Memory B cell (primary cell): Measurements from ENCODE around the gene SDK1.
"Not testable (repeated sequence)": the region's sequence is repeated elsewhere in the genome, so short reads cannot be mapped to it uniquely, and the experiment has no call there.

Source experiments
- ATAC-seq: fragments of 150-1000 bp; cut with Tn5 transposase; 2 replicates; pipeline ENCODE4 v1.10.0; 2021; ENCODE audit warnings: low read depth, mild to moderate bottlenecking, moderate library complexity
- DNase-seq, 2 donors: peaks; one replicate each; pipeline ENCODE4 v3.0.0; 2022; ENCODE audit warnings: low spot score in 2 of 2
- H3K27ac Mint-ChIP-seq: one replicate; pipeline ENCODE4 v1.8.0; 2022; ENCODE audit warnings: mild to moderate bottlenecking, moderate library complexity, mixed read lengths
- H3K27me3 Mint-ChIP-seq: one replicate; pipeline ENCODE4 v1.8.0; 2022; ENCODE audit warnings: mixed read lengths
- H3K36me3 Mint-ChIP-seq: one replicate; pipeline ENCODE4 v1.8.0; 2022; ENCODE audit warnings: mild to moderate bottlenecking, mixed read lengths
- H3K4me1 Mint-ChIP-seq: one replicate; pipeline ENCODE4 v1.8.0; 2022; ENCODE audit warnings: mixed read lengths
- H3K4me3 Mint-ChIP-seq: one replicate; pipeline ENCODE4 v1.8.0; 2022; ENCODE audit warnings: mild to moderate bottlenecking, moderate library complexity, mixed read lengths
- H3K9me3 Mint-ChIP-seq: one replicate; pipeline ENCODE4 v1.8.0; 2022; ENCODE audit warnings: mixed read lengths

Gene SDK1

DNA sequence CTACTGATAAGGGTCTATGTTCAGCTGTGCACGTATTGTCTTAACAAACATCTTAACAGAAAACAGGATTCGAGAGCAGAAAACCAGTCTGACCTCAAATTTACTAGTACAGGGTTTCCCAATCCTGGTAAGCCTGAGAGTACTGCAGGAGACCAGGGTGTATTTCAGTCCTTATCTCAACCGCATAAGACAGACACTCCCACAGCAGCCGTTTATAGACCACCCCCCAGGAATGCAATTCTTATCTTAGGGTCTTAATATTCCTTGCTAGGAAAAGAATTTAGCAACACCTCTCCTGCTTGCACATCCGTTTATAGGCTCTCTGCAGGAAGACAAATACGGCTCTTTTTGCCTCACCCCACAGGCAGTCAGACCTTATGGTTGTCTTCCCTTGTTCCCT is 277.3 kb downstream of the SDK1 start:
- H3K4me1 Mint-ChIP-seq: no peaks in the 10 kb centered on the region
- H3K36me3 Mint-ChIP-seq: no peaks in the 10 kb centered on the region
- no peak overlapping the region for H3K27ac Mint-ChIP-seq
- H3K4me3 Mint-ChIP-seq: no peak overlapping the region
- DNase-seq: no peak
- H3K27me3 Mint-ChIP-seq: peaks cover 3% of the 10 kb centered on the region
- ATAC-seq: no peak
- peaks cover 5% of the 10 kb centered on the region for H3K9me3 Mint-ChIP-seq

DNA sequence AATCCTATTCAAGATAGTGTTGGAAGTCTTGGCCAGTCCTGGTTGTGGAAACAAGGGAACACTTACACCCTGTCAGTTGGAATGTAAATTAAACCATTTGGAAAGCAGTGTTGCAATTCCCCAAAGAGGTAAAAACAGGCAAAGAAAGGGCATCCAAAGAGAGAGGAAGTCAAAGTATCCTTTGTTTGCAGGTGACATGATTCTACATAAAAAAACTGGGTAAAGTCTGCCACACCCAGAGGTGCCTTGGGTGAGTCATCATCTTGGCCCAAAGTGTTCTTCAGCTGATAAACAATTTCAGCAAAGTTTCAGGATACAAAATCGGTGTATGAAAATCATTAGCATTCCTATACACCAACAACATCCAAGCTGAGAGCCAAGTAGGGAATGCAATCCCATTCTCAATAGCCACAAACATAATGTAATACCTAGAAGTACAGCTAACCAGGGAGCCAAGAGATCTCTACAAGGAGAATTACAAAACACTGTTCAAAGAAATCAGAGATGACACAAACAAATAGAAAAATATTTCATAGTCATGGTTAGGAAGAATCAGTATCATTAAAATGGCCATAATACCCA is 278.7 kb downstream of the SDK1 start:
- Mint-ChIP-seq H3K4me3 (no peak overlapping the region), H3K36me3 (no peaks in the 10 kb centered on the region), H3K27me3 (peaks cover under 1% of the 10 kb centered on the region), H3K4me1 (no peaks in the 10 kb centered on the region), H3K9me3 (peaks cover 5% of the 10 kb centered on the region), H3K27ac (no peak overlapping the region)
- ATAC-seq (no peak), DNase-seq (no peak)

DNA sequence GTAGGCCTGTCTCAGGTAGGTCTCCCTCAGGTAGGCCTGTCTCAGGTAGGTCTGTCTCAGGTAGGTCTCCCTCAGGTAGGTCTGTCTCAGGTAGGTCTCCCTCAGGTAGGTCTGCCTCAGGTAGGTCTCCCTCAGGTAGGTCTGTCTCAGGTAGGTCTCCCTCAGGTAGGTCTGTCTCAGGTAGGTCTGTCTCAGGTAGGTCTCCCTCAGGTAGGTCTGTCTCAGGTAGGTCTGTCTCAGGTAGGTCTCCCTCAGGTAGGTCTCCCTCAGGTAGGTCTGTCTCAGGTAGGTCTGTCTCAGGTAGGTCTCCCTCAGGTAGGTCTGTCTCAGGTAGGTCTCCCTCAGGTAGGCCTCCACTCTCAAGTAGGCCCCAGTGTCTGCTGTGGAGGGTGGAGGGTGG is 281.1 kb downstream of the SDK1 start:
- not testable (repeated sequence) for H3K27ac Mint-ChIP-seq, H3K4me3 Mint-ChIP-seq, H3K27me3 Mint-ChIP-seq, ATAC-seq, H3K4me1 Mint-ChIP-seq, H3K36me3 Mint-ChIP-seq, H3K9me3 Mint-ChIP-seq, DNase-seq

DNA sequence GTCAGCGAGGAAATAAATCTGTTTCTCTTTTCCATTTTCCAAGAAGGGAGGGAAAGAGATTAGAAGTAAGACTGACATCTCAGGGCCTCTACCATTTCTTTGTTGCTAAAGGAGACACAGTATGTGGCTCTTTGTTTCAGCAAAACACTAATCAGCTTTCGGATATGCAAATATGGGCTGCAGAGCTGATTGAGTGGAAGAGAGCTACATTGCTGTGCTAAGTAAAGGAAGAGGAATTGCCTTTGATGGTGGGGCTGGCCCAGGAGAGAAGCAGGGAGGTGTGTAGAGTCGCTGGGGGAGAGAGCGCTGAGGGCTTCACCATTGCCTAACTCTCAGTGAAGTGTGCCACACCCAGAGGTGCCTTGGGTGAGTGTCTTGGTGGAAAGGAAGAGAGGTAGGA is 284.8 kb downstream of the SDK1 start:
- no peak overlapping the region for H3K27ac Mint-ChIP-seq
- H3K9me3 Mint-ChIP-seq: peaks cover 6% of the 10 kb centered on the region
- H3K4me3 Mint-ChIP-seq: no peak overlapping the region
- H3K27me3 Mint-ChIP-seq: no peaks in the 10 kb centered on the region
- DNase-seq: no peak
- no peaks in the 10 kb centered on the region for H3K36me3 Mint-ChIP-seq
- no peak for ATAC-seq
- no peaks in the 10 kb centered on the region for H3K4me1 Mint-ChIP-seq

DNA sequence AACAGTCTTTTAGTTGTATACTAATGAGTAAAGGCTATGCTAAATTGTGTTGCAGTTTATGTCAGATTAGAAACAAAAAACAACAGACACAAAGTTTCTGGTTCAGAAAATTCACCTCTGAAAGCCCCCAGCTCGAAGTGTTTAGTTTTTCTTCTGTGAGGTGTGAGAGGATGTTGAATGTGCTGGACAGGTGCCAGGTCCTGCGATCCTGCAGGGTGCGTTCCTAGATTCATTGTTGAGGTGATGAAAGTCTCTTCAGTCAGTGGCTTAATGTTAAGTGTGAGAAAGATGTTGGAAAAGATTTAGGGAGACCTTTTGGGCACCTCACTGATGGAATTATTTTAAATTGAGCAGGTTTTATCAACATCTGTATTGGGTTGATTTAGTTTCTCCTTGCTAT is 287.3 kb downstream of the SDK1 start:
- H3K4me1 Mint-ChIP-seq: peaks cover 6% of the 10 kb centered on the region
- no peaks in the 10 kb centered on the region for H3K36me3 Mint-ChIP-seq
- ATAC-seq: no peak
- no peak overlapping the region for H3K4me3 Mint-ChIP-seq
- peaks cover 6% of the 10 kb centered on the region for H3K9me3 Mint-ChIP-seq
- H3K27me3 Mint-ChIP-seq: no peaks in the 10 kb centered on the region
- H3K27ac Mint-ChIP-seq: no peak overlapping the region
- no peak for DNase-seq

DNA sequence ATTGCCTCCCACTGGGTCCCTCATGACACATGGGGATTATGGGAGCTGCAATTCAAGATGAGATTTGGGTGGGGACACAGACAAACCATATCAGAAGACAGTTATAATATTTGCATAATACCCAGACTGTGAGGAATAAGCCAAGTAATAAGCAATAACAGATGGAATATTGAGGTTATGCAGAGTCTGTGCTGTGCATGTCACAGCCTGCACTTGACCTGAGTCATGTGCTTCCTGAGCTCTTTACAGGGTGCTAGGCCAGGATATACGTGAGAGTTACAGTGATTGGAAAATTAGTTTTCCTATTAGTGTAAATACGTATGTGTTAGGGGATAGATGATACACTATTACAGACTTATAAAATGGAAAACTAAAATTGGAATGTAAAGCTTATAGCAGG is 288.7 kb downstream of the SDK1 start:
- H3K9me3 Mint-ChIP-seq: peaks cover 6% of the 10 kb centered on the region
- H3K4me3 Mint-ChIP-seq: no peak overlapping the region
- no peaks in the 10 kb centered on the region for H3K27me3 Mint-ChIP-seq
- peak overlapping the region; percentile 52 for H3K27ac Mint-ChIP-seq
- DNase-seq (no peak), ATAC-seq (no peak)
- H3K36me3 Mint-ChIP-seq: no peaks in the 10 kb centered on the region
- H3K4me1 Mint-ChIP-seq: peaks cover 8% of the 10 kb centered on the region

DNA sequence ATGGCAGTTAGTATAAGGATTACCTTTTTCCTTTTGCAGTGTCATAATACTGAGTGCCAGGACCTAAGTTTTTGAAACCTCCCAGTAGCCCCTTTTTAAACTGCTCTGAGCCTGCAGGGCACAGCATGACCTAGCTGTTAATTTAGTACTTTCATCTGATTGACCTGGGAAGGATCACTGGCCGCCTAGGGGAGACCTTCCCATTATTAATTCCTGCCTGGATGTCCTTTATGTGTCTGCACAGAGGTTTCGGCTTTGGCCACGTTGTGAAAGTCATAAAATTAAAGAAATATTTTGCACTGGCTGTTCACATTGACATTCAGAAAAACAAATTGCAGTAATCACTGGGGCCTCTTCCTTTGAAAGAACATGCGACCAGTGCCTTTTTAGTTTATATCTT is 290.2 kb downstream of the SDK1 start:
- Mint-ChIP-seq H3K4me3 (no peak overlapping the region), H3K27ac (peak overlapping the region; percentile 71)
- ATAC-seq: no peak

DNA sequence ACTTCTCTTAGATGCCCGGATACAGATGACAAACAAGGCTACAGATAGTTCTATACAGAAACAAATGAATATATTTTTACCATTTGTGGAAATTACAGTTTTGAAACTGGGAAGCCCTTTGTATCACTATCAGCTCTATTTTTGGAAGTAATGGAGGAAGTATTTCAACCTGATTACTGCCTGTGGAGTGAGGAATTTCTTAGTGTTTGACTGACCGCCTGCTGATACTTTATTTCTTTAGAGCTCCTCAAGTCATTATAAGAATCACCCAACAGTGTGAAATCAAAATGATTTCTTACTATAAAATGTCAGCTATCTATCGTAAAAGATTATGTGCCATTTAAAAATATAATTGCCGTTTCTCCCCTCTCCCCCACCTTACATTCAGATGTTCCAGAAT is 290.9 kb downstream of the SDK1 start:
- Mint-ChIP-seq H3K27me3 (no peaks in the 10 kb centered on the region), H3K4me1 (peaks cover 15% of the 10 kb centered on the region), H3K27ac (peak overlapping the region; percentile 71), H3K36me3 (no peaks in the 10 kb centered on the region), H3K4me3 (no peak overlapping the region), H3K9me3 (peaks cover 11% of the 10 kb centered on the region)
- no peak for DNase-seq
- no peak for ATAC-seq

More for the DNA sequence above, 290.2 kb downstream of the SDK1 start:
- H3K9me3 Mint-ChIP-seq: peaks cover 6% of the 10 kb centered on the region
- no peaks in the 10 kb centered on the region for H3K27me3 Mint-ChIP-seq
- DNase-seq: no peak
- H3K36me3 Mint-ChIP-seq: no peaks in the 10 kb centered on the region
- H3K4me1 Mint-ChIP-seq: peaks cover 10% of the 10 kb centered on the region

DNA sequence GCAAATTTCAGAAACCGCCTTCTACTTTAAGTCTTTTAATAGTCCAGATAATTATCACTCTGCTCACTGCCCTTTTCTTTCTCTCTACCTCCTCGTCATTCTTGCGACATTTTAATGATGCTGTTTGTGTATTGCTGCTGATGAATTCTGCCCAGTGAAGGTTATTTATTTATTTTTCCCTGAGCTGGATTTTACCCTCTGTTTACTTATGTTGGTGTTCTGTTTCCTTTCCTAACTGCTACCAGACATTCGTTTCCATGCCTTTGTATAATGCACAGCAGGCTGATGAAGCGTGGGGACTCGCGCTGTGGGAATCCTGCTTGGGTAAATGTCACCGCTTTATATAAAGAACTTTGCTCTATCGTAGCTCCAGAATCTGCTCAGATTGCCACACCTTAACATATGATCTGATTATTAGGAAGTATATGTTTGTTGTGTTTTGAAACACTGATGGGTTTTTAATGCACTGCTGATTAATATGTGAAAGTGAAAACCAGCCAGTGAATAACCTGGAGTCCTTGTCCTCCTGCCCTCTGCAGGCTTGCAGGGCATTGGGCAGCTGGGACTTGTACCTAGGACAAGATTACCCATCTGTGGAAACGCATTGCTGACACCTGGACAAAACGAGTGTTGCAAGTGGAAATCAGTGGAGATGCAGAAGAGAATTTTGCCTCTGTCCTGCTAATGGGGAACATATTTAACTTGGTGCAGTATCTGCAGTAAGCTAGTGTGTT is 291.5 kb downstream of the SDK1 start:
- Mint-ChIP-seq H3K27me3 (no peaks in the 10 kb centered on the region), H3K9me3 (peaks cover 11% of the 10 kb centered on the region), H3K27ac (peak overlapping the region; percentile 22), H3K4me3 (no peak overlapping the region), H3K4me1 (peaks cover 18% of the 10 kb centered on the region), H3K36me3 (peaks cover 3% of the 10 kb centered on the region)
- ATAC-seq (no peak), DNase-seq (no peak)

DNA sequence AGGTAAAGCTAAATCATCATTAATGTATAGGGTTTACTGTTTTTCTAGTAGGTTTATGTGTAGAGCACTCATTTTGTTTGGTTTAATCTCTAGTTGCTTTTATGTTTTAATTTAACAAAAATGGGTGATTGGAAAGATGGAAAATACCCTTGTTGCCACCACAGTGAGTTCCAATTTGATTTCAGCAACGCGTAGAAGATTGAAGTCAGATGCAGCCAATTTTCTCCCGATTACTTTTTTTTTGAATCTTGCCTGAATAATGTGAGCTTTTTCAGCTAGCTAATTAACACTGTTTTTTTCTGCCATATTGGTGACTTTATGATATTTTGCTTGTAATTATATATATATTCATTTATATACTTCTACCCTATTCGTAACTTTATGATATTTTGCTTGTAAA is 293.8 kb downstream of the SDK1 start:
- no peaks in the 10 kb centered on the region for H3K27me3 Mint-ChIP-seq
- H3K4me3 Mint-ChIP-seq: no peak overlapping the region
- DNase-seq: no peak
- H3K27ac Mint-ChIP-seq: peak overlapping the region; percentile 35
- peaks cover 13% of the 10 kb centered on the region for H3K36me3 Mint-ChIP-seq
- ATAC-seq: no peak
- H3K4me1 Mint-ChIP-seq: peaks cover 24% of the 10 kb centered on the region
- peaks cover 8% of the 10 kb centered on the region for H3K9me3 Mint-ChIP-seq

DNA sequence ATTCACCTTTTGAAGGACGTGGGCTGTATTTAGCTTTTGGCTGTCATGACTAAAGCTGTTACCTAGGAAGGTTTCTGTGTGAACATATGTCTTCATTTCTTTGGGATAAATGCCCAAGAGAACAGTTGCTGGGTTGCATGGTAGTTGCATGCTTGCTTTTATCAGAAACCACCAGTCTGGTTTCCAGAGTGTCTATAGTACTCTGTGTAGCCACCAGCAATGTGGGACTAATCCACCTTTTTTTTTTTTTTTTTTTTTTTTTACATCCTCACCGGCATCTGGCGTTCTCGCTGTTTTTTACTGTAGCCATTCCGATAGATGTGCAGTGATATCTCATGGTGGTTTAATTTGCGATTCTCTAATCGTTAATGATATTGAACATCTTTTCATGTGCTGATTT is 297.8 kb downstream of the SDK1 start:
- DNase-seq (no peak), ATAC-seq (no peak)
- H3K4me1 Mint-ChIP-seq: peaks cover 18% of the 10 kb centered on the region
- H3K36me3 Mint-ChIP-seq: peaks cover 13% of the 10 kb centered on the region
- no peaks in the 10 kb centered on the region for H3K27me3 Mint-ChIP-seq
- peaks cover 8% of the 10 kb centered on the region for H3K9me3 Mint-ChIP-seq
- H3K4me3 Mint-ChIP-seq: peak overlapping the region; percentile 1
- peak overlapping the region; percentile 86 for H3K27ac Mint-ChIP-seq

DNA sequence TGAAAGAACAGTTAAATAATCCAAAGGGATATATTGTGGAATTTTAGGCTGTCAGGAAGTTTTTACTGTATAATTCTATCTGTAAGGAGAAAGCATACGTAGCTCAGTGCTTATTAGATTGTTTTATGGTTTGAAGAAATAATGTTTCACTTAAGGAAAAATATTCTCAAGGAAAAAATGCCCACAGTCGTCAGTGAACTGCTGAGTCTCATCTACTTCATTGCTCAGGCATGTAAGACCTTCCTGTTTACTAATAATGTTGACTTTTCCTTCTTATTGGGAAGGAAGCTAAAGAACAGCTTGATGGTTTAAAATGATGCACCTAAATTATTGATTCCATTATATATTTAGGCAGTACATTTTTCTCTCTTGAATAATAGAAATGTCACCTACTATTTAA is 304.2 kb downstream of the SDK1 start:
- H3K27ac Mint-ChIP-seq: no peak overlapping the region
- no peak overlapping the region for H3K4me3 Mint-ChIP-seq
- ATAC-seq (no peak), DNase-seq (no peak)
- no peaks in the 10 kb centered on the region for H3K4me1 Mint-ChIP-seq
- peaks cover 3% of the 10 kb centered on the region for H3K36me3 Mint-ChIP-seq
- no peaks in the 10 kb centered on the region for H3K27me3 Mint-ChIP-seq
- H3K9me3 Mint-ChIP-seq: peaks cover 2% of the 10 kb centered on the region

DNA sequence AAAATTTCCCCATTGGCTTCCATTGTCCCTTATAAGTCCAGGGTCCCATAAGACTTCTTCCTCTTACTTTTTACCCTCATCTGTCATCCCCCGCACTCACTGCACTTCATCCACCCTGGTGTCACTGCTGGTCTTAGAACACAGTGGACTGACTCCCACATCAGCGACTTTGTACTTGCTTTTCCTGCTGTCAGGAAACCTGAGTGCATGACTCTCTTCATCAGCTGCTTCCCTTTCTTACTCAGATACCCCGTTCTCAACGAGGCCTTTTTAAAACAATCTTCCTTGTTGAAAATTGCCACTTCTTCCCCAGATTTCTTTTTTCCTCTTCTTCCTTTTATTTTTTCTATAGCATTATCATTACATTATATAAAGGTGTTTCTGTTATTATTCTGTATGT is 305.4 kb downstream of the SDK1 start:
- Mint-ChIP-seq H3K27me3 (no peaks in the 10 kb centered on the region), H3K4me1 (no peaks in the 10 kb centered on the region), H3K9me3 (peaks cover 2% of the 10 kb centered on the region), H3K27ac (no peak overlapping the region), H3K4me3 (no peak overlapping the region), H3K36me3 (peaks cover 3% of the 10 kb centered on the region)
- ATAC-seq: no peak
- no peak for DNase-seq

DNA sequence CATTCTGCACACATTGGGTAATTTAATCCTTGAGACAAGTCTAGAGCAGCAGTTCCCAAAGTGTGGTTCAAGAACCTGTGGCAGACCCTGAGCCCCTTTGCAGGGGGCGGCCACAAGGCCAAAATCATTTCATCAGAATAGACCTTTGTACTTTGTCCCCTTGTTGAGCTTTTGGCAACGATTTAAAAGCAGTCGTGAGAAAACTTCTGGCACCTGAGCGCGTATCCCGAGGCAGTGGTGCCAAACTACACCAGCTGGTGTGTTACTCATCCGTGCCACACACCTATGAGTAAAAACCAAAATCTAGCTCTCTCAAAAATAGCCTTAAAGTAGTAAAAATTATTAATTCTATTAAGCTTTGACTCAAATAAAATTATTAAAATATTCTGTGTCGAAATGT is 306.8 kb downstream of the SDK1 start:
- Mint-ChIP-seq H3K4me1 (no peaks in the 10 kb centered on the region), H3K9me3 (peaks cover 2% of the 10 kb centered on the region), H3K36me3 (peaks cover 3% of the 10 kb centered on the region), H3K27me3 (peaks cover 2% of the 10 kb centered on the region), H3K27ac (no peak overlapping the region), H3K4me3 (no peak overlapping the region)
- ATAC-seq (no peak), DNase-seq (no peak)

DNA sequence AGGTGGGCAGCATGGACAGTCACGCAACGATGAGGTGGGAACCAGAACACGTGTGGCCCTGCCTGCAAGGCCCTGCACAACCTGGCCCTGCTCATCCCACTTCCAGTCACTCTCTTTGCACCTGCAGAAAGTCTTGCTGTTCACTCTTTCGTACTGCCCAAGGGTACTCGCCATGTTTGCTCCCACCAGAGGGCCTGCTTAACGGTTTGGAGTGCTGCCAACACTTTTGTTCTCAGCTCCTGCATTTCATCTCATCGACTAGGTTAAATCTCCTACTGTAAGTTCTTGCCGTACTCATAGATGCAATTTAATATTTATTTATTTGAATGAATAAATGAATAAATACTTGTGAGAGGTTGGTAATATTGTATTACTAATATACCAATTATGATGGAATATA is 315.3 kb downstream of the SDK1 start:
- H3K27ac Mint-ChIP-seq: no peak overlapping the region
- ATAC-seq: no peak
- H3K4me3 Mint-ChIP-seq: no peak overlapping the region
- DNase-seq: no peak
- H3K4me1 Mint-ChIP-seq: no peaks in the 10 kb centered on the region
- H3K27me3 Mint-ChIP-seq: peaks cover 6% of the 10 kb centered on the region
- H3K9me3 Mint-ChIP-seq: peaks cover 7% of the 10 kb centered on the region
- peaks cover 9% of the 10 kb centered on the region for H3K36me3 Mint-ChIP-seq
